Activated CD4-positive, CD25-positive, alpha-beta regulatory T cell treated with anti-CD3 and anti-CD28 coated beads, Interleukin-2, amount 50 U/mL, for 72 hours (primary cell): Measurements from ENCODE around the gene PRRC2B.
A peak's percentile ranks its signal among the peaks of the same experiment; 100 is the strongest.
"Not testable (repeated sequence)": the region's sequence is repeated elsewhere in the genome, so short reads cannot be mapped to it uniquely, and the experiment has no call there.

Source experiments
- DNase-seq: peaks from one replicate; pipeline ENCODE4 v3.0.0; 2021

The PRRC2B gene

GRCh38 chr9:131393622-131394463 lies at the start of gene PRRC2B:
Gene PRRC2B, plus strand, starts transcription at chr9:131394086. Its CDS starts 36,059 bp downstream, at chr9:131430145.
- DNase-seq, result peak; percentile 88

- not testable (repeated sequence) for DNase-seq
These were observed 48.9 kb upstream of the PRRC2B start for GRCh38 chr9:131344931-131345535.

GRCh38 chr9:131346559-131346958 lies 47.3 kb upstream of the PRRC2B start:
- DNase-seq, result no peak

GRCh38 chr9:131347376-131348020 lies 46.4 kb upstream of the PRRC2B start:
- no peak for DNase-seq

GRCh38 chr9:131348631-131349521 lies 45.0 kb upstream of the PRRC2B start:
- no peak for DNase-seq

GRCh38 chr9:131349522-131349880 lies 44.4 kb upstream of the PRRC2B start:
- DNase-seq, result no peak

- DNase-seq, result peak; percentile 84
These were observed 43.9 kb upstream of the PRRC2B start for GRCh38 chr9:131349881-131350563.

- DNase-seq, result not testable (repeated sequence)
These were observed 37.4 kb upstream of the PRRC2B start for GRCh38 chr9:131356479-131356878.

GRCh38 chr9:131358556-131358955 lies 35.3 kb upstream of the PRRC2B start:
- no peak for DNase-seq

GRCh38 chr9:131361202-131361833 lies 32.6 kb upstream of the PRRC2B start:
- no peak for DNase-seq

GRCh38 chr9:131365546-131365945 lies 28.3 kb upstream of the PRRC2B start:
- DNase-seq, result no peak

- DNase-seq, result no peak
These were observed 27.0 kb upstream of the PRRC2B start for GRCh38 chr9:131366761-131367401.

- no peak for DNase-seq
These were observed 26.4 kb upstream of the PRRC2B start for GRCh38 chr9:131367450-131367849.

- no peak for DNase-seq
These were observed 23.2 kb upstream of the PRRC2B start for GRCh38 chr9:131370638-131371037.

- not testable (repeated sequence) for DNase-seq
These were observed 21.3 kb upstream of the PRRC2B start for GRCh38 chr9:131372599-131372973.

- DNase-seq, result not testable (repeated sequence)
These were observed 19.2 kb upstream of the PRRC2B start for GRCh38 chr9:131374638-131375037.

GRCh38 chr9:131379056-131379455 lies 14.8 kb upstream of the PRRC2B start:
- DNase-seq, result no peak

- no peak for DNase-seq
These were observed 10.8 kb upstream of the PRRC2B start for GRCh38 chr9:131382850-131383729.

GRCh38 chr9:131385296-131385695 lies 8.6 kb upstream of the PRRC2B start:
- no peak for DNase-seq

- DNase-seq, result no peak
These were observed 7.6 kb upstream of the PRRC2B start for GRCh38 chr9:131386281-131386680.
